ENCODE measurements around the gene FUT9.

DNA sequence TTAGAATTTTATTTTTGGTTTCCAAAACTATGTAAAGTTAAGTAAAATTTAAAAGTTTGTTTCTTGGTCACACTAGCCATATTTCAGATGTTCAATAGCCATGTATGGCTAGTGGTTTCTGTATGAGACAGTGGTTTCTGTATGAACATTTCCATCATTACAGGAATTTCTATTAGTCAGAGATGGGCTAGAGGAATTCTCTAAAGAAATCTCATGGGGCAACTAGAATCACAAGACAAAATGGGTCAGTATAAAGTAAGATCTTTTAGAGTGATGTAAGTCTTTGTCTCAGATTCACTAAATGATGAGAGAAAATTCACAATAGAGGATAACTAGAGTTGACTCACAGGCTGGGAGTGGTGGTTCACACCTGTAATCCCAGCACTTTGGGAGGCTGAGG, 149.0 kb downstream of the FUT9 start:
- TF ChIP-seq SIN3A (conservative IDR thresholded peaks at IDR 0.05 in 1 of 2, IDR thresholded peaks at IDR 0.05 in 1 of 2; ENCODE audit: low read depth in 1 of 2, low read length in 2 of 2): no peak
- TF ChIP-seq, protein P1, sequence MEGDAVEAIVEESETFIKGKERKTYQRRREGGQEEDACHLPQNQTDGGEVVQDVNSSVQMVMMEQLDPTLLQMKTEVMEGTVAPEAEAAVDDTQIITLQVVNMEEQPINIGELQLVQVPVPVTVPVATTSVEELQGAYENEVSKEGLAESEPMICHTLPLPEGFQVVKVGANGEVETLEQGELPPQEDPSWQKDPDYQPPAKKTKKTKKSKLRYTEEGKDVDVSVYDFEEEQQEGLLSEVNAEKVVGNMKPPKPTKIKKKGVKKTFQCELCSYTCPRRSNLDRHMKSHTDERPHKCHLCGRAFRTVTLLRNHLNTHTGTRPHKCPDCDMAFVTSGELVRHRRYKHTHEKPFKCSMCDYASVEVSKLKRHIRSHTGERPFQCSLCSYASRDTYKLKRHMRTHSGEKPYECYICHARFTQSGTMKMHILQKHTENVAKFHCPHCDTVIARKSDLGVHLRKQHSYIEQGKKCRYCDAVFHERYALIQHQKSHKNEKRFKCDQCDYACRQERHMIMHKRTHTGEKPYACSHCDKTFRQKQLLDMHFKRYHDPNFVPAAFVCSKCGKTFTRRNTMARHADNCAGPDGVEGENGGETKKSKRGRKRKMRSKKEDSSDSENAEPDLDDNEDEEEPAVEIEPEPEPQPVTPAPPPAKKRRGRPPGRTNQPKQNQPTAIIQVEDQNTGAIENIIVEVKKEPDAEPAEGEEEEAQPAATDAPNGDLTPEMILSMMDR (IDR thresholded peaks at IDR 0.05; ENCODE audit: control extremely low read depth in 1 of 3, insufficient read depth in 1 of 3, low read depth in 1 of 3, low read length in 3 of 3): no peak
- no peak for TF ChIP-seq JUN (IDR thresholded peaks at IDR 0.05; ENCODE audit: low read depth, low read length)
- TF ChIP-seq POLR2AphosphoS5 (IDR thresholded peaks at IDR 0.05; ENCODE audit: low read depth, low read length): no peak
- TF ChIP-seq EZH2 (IDR thresholded peaks at IDR 0.05; ENCODE audit: low read depth, low read length, severe bottlenecking): no peak
- TF ChIP-seq, protein P2, sequence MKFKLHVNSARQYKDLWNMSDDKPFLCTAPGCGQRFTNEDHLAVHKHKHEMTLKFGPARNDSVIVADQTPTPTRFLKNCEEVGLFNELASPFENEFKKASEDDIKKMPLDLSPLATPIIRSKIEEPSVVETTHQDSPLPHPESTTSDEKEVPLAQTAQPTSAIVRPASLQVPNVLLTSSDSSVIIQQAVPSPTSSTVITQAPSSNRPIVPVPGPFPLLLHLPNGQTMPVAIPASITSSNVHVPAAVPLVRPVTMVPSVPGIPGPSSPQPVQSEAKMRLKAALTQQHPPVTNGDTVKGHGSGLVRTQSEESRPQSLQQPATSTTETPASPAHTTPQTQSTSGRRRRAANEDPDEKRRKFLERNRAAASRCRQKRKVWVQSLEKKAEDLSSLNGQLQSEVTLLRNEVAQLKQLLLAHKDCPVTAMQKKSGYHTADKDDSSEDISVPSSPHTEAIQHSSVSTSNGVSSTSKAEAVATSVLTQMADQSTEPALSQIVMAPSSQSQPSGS (IDR thresholded peaks at IDR 0.05; ENCODE audit: low read length): no peak
- TF ChIP-seq RFX5 (IDR thresholded peaks at IDR 0.05; ENCODE audit: borderline replicate concordance, low read depth, low read length): no peak
- TF ChIP-seq MAFK (IDR thresholded peaks at IDR 0.05; ENCODE audit: low read depth, low read length): no peak
- no peak for TF ChIP-seq TAF1 (IDR thresholded peaks at IDR 0.05; ENCODE audit: low read depth, low read length)
- TF ChIP-seq POLR2A (IDR thresholded peaks at IDR 0.05; ENCODE audit: control extremely low read depth in 1 of 2, low read depth in 2 of 2, low read length in 2 of 2): no peak
- TF ChIP-seq SP1 (IDR thresholded peaks at IDR 0.05; ENCODE audit: low read depth, low read length): no peak
- no peak for TF ChIP-seq SIX5 (IDR thresholded peaks at IDR 0.05; ENCODE audit: low read depth, low read length)
- TF ChIP-seq CHD2 (IDR thresholded peaks at IDR 0.05; ENCODE audit: low read length): no peak
